SU-DHL-6 (cell line): ENCODE data around the gene MICAL2.

Source experiments
- H2AFZ ChIP-seq: fragments of 200-600 bp; sonication (generic); 2 replicates; pipeline ENCODE4 v1.6.1; 2014; ENCODE audit warnings: low read depth, mild to moderate bottlenecking, moderate library complexity, mixed read lengths, antibody characterized with exemption, low read length; ENCODE audit not compliant: severe bottlenecking
- H3F3A ChIP-seq: fragments of 200-600 bp; shearing (Covaris generic); 2 replicates; pipeline ENCODE4 v1.6.0; 2016; ENCODE audit warnings: antibody characterized with exemption, mild to moderate bottlenecking; ENCODE audit not compliant: insufficient read depth
- H3K27ac ChIP-seq: fragments of 200-600 bp; sonication (generic); 2 replicates; pipeline ENCODE4 v1.5.1; 2016; ENCODE audit warnings: low read depth, mild to moderate bottlenecking, low read length, moderate library complexity, mixed read lengths
- H3K27me3 ChIP-seq: fragments of 200-600 bp; sonication (generic), shearing (Covaris generic); 2 replicates; pipeline ENCODE4 v1.6.0; 2014; ENCODE audit warnings: mild to moderate bottlenecking, low read length
- H3K36me3 ChIP-seq: fragments of 200-600 bp; sonication (generic); 2 replicates; pipeline ENCODE4 v1.6.1; 2014; ENCODE audit warnings: mild to moderate bottlenecking, low read length, mixed read lengths
- H3K4me2 ChIP-seq: fragments of 300-600, 200-600 bp; shearing (Covaris generic), sonication (generic); 2 replicates; pipeline ENCODE4 v1.6.0; 2014; ENCODE audit warnings: low read length, low read depth, mild to moderate bottlenecking; ENCODE audit not compliant: poor library complexity, severe bottlenecking
- H3K4me3 ChIP-seq: fragments of 200-600 bp; sonication (generic); 2 replicates; pipeline ENCODE4 v1.5.1; 2014; ENCODE audit warnings: antibody characterized with exemption, low read length, mild to moderate bottlenecking, mixed read lengths; ENCODE audit not compliant: insufficient read depth, poor library complexity, severe bottlenecking
- H3K79me2 ChIP-seq: fragments of 200-600 bp; sonication (generic); 2 replicates; pipeline ENCODE4 v1.6.1; 2014; ENCODE audit warnings: mild to moderate bottlenecking, low read length, moderate library complexity; ENCODE audit not compliant: insufficient read depth
- H3K9ac ChIP-seq: fragments of 200-600 bp; sonication (generic); 2 replicates; pipeline ENCODE4 v1.7.0; 2014; ENCODE audit warnings: mild to moderate bottlenecking, low read length
- H3K9me2 ChIP-seq: fragments of 200-600 bp; sonication (generic); replicated peaks from 2 replicates; pipeline ENCODE4 v1.6.1; 2014; ENCODE audit warnings: low read length; ENCODE audit not compliant: insufficient read depth
- H3K9me3 ChIP-seq: fragments of 200-600 bp; sonication (generic); 2 replicates; pipeline ENCODE4 v1.6.1; 2014; ENCODE audit warnings: low read length, mixed read lengths; ENCODE audit not compliant: insufficient read depth
- H4K20me1 ChIP-seq: fragments of 200-600 bp; sonication (generic); 2 replicates; pipeline ENCODE4 v1.6.1; 2014; ENCODE audit warnings: low read depth, mild to moderate bottlenecking, antibody characterized with exemption, low read length, moderate library complexity, mixed read lengths
- EZH2phosphoT487 ChIP-seq: fragments of 200-600 bp; sonication (generic), shearing (Covaris generic); conservative IDR thresholded peaks from 2 replicates; pipeline ENCODE4 v1.6.1; 2018; ENCODE audit warnings: mild to moderate bottlenecking, antibody characterized with exemption, low read length, moderate library complexity, mixed read lengths
- TF ChIP-seq, protein P1 (sequence below): fragments of 200-600 bp; sonication (generic); IDR thresholded peaks from one replicate; pipeline ENCODE4 v1.5.1; 2017; ENCODE audit warnings: antibody characterized with exemption, mild to moderate bottlenecking, low read length, moderate library complexity; ENCODE audit not compliant: insufficient read depth, poor library complexity, severe bottlenecking

Gene MICAL2

DNA sequence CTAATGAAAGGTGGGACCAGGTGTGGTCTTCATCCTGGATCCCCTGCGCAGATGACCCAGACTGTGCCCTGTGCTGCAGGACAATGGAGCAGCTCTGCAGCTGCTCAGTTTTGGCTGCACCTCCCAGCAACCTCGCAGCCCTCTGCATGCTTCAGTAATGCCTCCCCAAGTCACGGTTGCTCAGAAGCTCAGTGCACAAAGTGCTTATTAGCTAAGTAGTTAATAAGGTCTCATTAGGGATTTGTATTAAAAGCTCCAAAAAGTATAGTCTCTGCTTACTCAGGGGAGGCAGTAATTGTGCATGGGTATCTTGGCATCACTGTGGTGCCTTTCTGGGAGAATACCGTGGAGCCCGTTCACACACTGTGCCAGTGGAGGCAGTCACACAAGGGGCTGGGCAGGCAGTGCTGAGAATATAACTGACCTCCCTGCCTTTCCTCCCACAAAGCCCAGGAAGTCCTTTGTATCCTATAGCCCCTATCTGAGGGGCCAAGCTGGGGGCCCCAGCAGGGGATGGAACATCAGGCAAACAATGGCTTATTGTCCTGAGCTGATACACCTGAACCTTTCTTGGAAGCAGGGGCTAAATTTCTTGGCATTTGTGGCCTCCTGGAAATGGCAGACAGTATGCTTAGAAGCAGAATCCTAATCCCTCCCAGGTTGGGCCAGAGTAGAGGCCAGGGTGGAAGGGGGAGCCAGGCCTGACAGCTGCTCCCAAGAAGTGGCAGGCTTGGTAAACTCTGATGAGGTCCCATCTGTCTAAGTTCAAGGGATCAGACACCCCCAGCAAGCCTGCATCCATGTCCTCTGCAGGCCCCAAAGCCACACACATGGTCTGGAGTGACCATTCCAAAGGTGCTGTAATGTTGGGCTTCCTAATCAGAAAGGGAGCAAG is 141.5 kb downstream of the MICAL2 start:
- no peak overlapping the region for H3K4me2 ChIP-seq
- no peaks in the 10 kb centered on the region for H3K79me2 ChIP-seq
- no peak overlapping the region for H3K4me3 ChIP-seq
- no peaks in the 10 kb centered on the region for H3K9me2 ChIP-seq
- no peaks in the 10 kb centered on the region for H3K27me3 ChIP-seq
- H2AFZ ChIP-seq: no peak overlapping the region
- H4K20me1 ChIP-seq: no peaks in the 10 kb centered on the region
- H3K9me3 ChIP-seq: no peaks in the 10 kb centered on the region
- no peak overlapping the region for H3K9ac ChIP-seq
- no peaks in the 10 kb centered on the region for H3F3A ChIP-seq
- TF ChIP-seq, protein P1, sequence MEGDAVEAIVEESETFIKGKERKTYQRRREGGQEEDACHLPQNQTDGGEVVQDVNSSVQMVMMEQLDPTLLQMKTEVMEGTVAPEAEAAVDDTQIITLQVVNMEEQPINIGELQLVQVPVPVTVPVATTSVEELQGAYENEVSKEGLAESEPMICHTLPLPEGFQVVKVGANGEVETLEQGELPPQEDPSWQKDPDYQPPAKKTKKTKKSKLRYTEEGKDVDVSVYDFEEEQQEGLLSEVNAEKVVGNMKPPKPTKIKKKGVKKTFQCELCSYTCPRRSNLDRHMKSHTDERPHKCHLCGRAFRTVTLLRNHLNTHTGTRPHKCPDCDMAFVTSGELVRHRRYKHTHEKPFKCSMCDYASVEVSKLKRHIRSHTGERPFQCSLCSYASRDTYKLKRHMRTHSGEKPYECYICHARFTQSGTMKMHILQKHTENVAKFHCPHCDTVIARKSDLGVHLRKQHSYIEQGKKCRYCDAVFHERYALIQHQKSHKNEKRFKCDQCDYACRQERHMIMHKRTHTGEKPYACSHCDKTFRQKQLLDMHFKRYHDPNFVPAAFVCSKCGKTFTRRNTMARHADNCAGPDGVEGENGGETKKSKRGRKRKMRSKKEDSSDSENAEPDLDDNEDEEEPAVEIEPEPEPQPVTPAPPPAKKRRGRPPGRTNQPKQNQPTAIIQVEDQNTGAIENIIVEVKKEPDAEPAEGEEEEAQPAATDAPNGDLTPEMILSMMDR: no peak
- no peak for TF ChIP-seq EZH2phosphoT487
- no peaks in the 10 kb centered on the region for H3K36me3 ChIP-seq
- no peak overlapping the region for H3K27ac ChIP-seq

DNA sequence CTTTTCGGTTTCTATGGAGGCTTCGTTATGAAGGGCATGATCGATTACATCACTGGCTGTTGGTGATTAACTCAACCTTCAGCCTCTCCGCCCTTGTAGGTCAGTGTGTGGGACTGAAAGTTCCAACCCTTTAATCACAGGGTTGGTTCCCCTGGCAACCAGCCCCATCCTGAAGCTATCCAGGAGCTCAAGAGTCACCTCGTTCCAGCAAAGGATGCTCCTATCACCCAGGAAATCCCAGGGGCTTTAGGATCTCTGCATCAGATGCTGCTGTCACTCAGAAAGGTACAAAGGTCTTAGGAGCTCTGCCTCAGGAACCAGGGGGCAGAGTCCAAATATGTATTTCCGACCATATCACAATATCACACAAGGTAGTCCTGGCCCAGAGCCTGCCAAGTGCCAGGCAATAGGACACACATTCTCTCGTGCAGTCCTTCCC is 143.5 kb downstream of the MICAL2 start:
- Histone ChIP-seq H3K36me3 (no peaks in the 10 kb centered on the region), H2AFZ (no peak overlapping the region), H3K9ac (no peak overlapping the region), H3K9me2 (no peaks in the 10 kb centered on the region), H4K20me1 (no peaks in the 10 kb centered on the region), H3K9me3 (no peaks in the 10 kb centered on the region), H3K4me2 (no peak overlapping the region), H3K27ac (no peak overlapping the region), H3F3A (no peaks in the 10 kb centered on the region), H3K79me2 (no peaks in the 10 kb centered on the region), H3K4me3 (no peak overlapping the region), H3K27me3 (no peaks in the 10 kb centered on the region)
- TF ChIP-seq, protein P1: no peak

DNA sequence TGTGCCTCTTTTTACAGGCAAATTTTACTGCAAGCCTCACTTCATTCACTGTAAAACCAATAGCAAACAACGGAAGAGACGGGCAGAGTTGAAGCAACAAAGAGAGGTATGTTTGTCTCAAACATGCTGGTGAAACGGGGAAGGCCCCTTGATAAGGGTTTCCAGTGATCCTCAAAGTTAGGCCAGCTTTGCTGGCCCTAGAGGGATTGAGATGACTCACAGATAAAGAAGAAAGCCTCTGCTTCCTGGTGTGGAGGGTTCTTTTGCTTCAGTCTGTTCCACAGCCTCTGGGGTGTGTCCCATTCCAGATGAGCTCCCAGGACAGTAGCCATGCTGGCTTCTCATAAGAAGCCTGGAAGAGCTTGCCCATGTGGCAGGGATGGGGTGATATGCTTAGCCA is 148.1 kb downstream of the MICAL2 start:
- no peak overlapping the region for H2AFZ ChIP-seq
- no peak for TF ChIP-seq EZH2phosphoT487
- TF ChIP-seq, protein P1: no peak
- no peaks in the 10 kb centered on the region for H3K9me3 ChIP-seq

More for the DNA sequence above, 148.1 kb downstream of the MICAL2 start:
- Histone ChIP-seq H3K4me3 (no peak overlapping the region), H3K9ac (no peak overlapping the region), H3K9me2 (no peaks in the 10 kb centered on the region), H3K27ac (no peak overlapping the region), H3F3A (no peaks in the 10 kb centered on the region), H3K27me3 (no peaks in the 10 kb centered on the region), H3K4me2 (no peak overlapping the region), H3K79me2 (no peaks in the 10 kb centered on the region), H3K36me3 (no peaks in the 10 kb centered on the region), H4K20me1 (no peaks in the 10 kb centered on the region)
